HL-60 (cell line): ENCODE measurements around the gene CDH19.

Experiments
- CTCF ChIP-seq: IDR thresholded peaks from one replicate; pipeline ENCODE4 v1.5.1; 2011; ENCODE audit warnings: low read length, control low read depth, inconsistent platforms; ENCODE audit not compliant: insufficient read depth
- GABPA ChIP-seq: IDR thresholded peaks from 2 replicates; pipeline ENCODE4 v1.6.1; 2012; ENCODE audit warnings: low read depth

GRCh38 chr18:66461344-66461743, 142.5 kb downstream of the CDH19 start:
- no peak for TF ChIP-seq CTCF
- TF ChIP-seq GABPA, result no peak
